ENCODE data around the gene CAPZB.

Gene CAPZB

DNA sequence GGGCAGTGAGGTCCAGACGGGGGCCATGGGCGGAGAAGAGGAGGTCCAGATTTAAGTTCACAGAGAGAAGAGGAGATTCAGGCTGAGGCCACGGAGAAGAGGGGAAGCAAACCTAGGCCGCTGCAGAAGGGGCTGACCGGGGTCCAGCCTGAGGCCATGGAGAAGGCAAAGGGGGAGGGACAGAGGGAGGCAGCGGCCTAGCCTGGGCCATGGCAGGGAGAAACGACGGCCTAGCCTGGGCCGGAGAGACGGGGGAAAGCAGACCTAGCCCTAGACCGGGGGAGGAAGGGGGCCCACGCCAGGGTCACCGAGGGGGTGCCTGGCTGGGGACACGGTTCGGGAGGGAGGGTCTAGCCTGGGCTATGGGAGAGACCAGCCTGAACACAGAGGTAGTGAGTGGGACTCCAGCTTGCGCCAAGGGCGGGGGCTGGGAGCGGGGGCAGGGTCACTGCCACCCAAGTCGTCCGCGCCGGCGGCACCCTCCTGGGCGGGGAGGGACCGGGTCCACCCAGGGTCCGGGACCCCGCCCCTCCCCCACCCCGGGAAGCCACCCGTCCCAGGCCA, 459 bp downstream of the CAPZB start:
- Histone ChIP-seq H3K27ac (peak overlapping the region; percentile 95), H3K4me1 (ENCODE audit: control insufficient read depth in 1 of 2, insufficient read depth in 1 of 2, low read depth in 1 of 2, low read length in 1 of 2) (peaks cover 59 to 69% of the 10 kb centered on the region in 2 experiments), H3K36me3 (peaks cover 37% of the 10 kb centered on the region), H3K9me3 (no peaks in the 10 kb centered on the region), H3K27me3 (no peaks in the 10 kb centered on the region), H3K4me3 (ENCODE audit: low read depth in 1 of 2, low read length in 1 of 2) (peak overlapping the region; percentile 83 to 89)
- TF ChIP-seq CTCF (IDR thresholded peaks at IDR 0.05): no peak

DNA sequence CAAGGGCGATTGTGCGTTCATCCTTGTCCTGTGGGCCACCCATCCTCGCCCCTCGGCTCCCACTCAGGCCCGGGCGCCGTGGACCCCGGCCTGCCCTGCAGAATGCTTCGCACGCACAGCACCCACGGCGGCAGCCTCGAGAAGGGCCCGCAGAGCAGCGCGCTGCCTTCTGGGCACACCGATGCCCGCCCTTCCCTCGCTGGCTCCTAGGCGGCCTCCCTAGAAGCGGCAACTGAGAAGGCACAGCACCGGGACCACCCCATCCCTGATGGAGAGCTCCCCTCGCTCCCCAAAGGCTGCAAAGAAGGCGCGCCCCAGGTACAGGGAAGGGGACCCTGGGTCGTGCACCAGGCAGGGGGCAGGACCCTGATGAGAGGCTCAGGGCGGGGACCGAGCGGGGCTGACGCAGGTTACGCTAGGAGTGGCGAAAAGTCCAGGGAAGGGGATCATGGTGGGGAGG, 971 bp downstream of the CAPZB start:
- H3K9me3 ChIP-seq: no peaks in the 10 kb centered on the region
- H3K36me3 ChIP-seq: peaks cover 38% of the 10 kb centered on the region
- peak overlapping the region; percentile 83 to 89 for H3K4me3 ChIP-seq (ENCODE audit: low read depth in 1 of 2, low read length in 1 of 2)
- H3K4me1 ChIP-seq (ENCODE audit: control insufficient read depth in 1 of 2, insufficient read depth in 1 of 2, low read depth in 1 of 2, low read length in 1 of 2): peaks cover 64 to 74% of the 10 kb centered on the region in 2 experiments
- peak overlapping the region; percentile 95 for H3K27ac ChIP-seq
- TF ChIP-seq CTCF (IDR thresholded peaks at IDR 0.05): no peak
- no peaks in the 10 kb centered on the region for H3K27me3 ChIP-seq

DNA sequence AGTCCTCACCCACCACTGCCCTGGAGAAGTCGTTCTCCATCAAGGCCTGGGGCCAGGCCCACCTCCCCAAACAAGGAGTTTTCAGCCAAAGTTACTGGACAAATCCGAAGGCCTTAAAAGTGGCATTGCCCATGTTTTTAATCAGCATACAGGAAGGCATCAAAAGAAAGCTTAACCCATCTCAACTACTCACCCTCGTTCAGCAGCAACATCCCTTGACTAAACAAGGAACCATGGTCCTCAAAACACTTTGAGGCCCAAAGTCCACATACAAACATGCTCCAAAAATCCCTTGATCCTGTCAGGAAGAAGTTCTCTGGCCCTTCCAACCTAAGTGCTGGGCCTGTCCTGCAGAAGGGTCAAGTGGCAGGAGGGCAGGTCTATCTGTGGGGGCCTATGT, 1.6 kb downstream of the CAPZB start:
- no peaks in the 10 kb centered on the region for H3K27me3 ChIP-seq
- H3K27ac ChIP-seq: peak overlapping the region; percentile 95
- peaks cover 38% of the 10 kb centered on the region for H3K36me3 ChIP-seq
- no peaks in the 10 kb centered on the region for H3K9me3 ChIP-seq
- H3K4me1 ChIP-seq (ENCODE audit: control insufficient read depth in 1 of 2, insufficient read depth in 1 of 2, low read depth in 1 of 2, low read length in 1 of 2): peaks cover 71 to 80% of the 10 kb centered on the region in 2 experiments
- peak overlapping the region; percentile 83 to 89 for H3K4me3 ChIP-seq (ENCODE audit: low read depth in 1 of 2, low read length in 1 of 2)
- TF ChIP-seq CTCF (IDR thresholded peaks at IDR 0.05): no peak

- Histone ChIP-seq H3K27ac (peak overlapping the region; percentile 95), H3K4me3 (ENCODE audit: low read depth in 1 of 2, low read length in 1 of 2) (peak overlapping the region; percentile 83 to 89), H3K27me3 (no peaks in the 10 kb centered on the region), H3K36me3 (peaks cover 38% of the 10 kb centered on the region), H3K9me3 (no peaks in the 10 kb centered on the region), H3K4me1 (ENCODE audit: control insufficient read depth in 1 of 2, insufficient read depth in 1 of 2, low read depth in 1 of 2, low read length in 1 of 2) (peaks cover 75 to 85% of the 10 kb centered on the region in 2 experiments)
- no peak for TF ChIP-seq CTCF (IDR thresholded peaks at IDR 0.05)
Observed at GRCh38 chr1:19483261-19483660, 2.1 kb downstream of the CAPZB start.

DNA sequence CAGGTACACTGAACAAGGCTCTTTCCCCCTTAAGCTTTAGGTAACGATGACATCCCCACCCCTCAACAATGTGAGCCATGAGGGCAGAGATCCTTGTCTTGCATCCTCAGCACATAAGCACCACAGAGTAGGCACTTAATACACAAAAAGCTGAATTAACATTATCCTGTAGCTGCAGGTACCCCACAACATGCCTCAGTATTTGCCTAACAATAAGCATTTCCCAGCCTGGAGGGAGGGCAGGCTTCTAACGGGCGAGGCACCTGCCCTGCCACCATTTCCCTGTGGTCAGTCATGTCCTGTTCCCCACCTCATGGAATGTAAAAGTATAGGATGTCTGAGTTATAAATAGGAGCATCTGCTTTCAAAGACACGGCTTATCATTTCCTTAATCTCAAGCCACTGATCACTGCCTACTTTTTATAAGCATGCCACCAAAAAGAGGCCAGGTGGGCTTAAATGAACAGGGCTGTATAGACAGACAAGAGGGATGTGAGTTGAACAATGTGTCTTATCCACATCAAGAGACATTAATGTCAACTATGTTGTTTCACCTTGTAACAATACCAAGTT, 3.4 kb downstream of the CAPZB start:
- peaks cover 38% of the 10 kb centered on the region for H3K36me3 ChIP-seq
- H3K4me3 ChIP-seq (ENCODE audit: low read depth in 1 of 2, low read length in 1 of 2): peak overlapping the region in 1 of 2 experiments; percentile 12
- no peaks in the 10 kb centered on the region for H3K9me3 ChIP-seq
- H3K4me1 ChIP-seq (ENCODE audit: control insufficient read depth in 1 of 2, insufficient read depth in 1 of 2, low read depth in 1 of 2, low read length in 1 of 2): peaks cover 88 to 89% of the 10 kb centered on the region in 2 experiments
- H3K27ac ChIP-seq: peak overlapping the region; percentile 95
- no peak for TF ChIP-seq CTCF (IDR thresholded peaks at IDR 0.05)
- H3K27me3 ChIP-seq: no peaks in the 10 kb centered on the region

Measured in neutrophil (primary cell).